GM12878 (cell line): ENCODE measurements around the gene TROAP. TPM values are rescaled to one million over a fixed set of nuclear protein-coding genes. Genes with fewer than 3 reads are reported as not detected.

Experiments used
- ATAC-seq: fragments of 200-7000 bp; cut with Tn5 transposase; 3 replicates; pipeline ENCODE4 v1.9.1; 2020; ENCODE audit warnings: mild to moderate bottlenecking, moderate library complexity
- BruUV-seq: library from RNA; stranded (reverse); fragments of 400-500 nt; replicated peaks from 2 replicates; lab custom pipeline; 2021; lab: Mats Ljungman, UMichigan
- CTCF ChIA-PET: fragments of 300-600 bp; sonication (Branson Sonifier 250); formaldehyde crosslinking; extraction: SDS; loops from one replicate; lab custom pipeline; 2021; ENCODE audit warnings: inconsistent platforms; lab: Yijun Ruan, JAX
- POLR2A ChIA-PET: fragments of 350-600 bp; formaldehyde crosslinking; extraction: SDS; loops from one replicate; lab custom pipeline; 2021; ENCODE audit warnings: inconsistent platforms; lab: Charles Lee
- RAD21 ChIA-PET: fragments of 300-600 bp; sonication (Branson Sonifier 250); formaldehyde crosslinking; loops from one replicate; lab custom pipeline; 2023; ENCODE audit warnings: antibody characterized with exemption; ENCODE audit not compliant: unreplicated experiment; lab: Charles Lee
- SMC1A ChIA-PET: fragments of 300-600 bp; sonication (Branson Sonifier 250); formaldehyde crosslinking; loops from one replicate; lab custom pipeline; 2023; ENCODE audit not compliant: unreplicated experiment, uncharacterized antibody; lab: Charles Lee
- DNase-seq: peaks from one replicate; pipeline ENCODE4 v3.0.0-alpha.2; 2011; ENCODE audit warnings: low read depth, low spot score
- FAIRE-seq: peaks from 3 replicates; lab custom pipeline; 2011; peaks lifted over from hg19 to GRCh38; lab: Jason Lieb, UNC
- H2AFZ ChIP-seq: 2 replicates; pipeline ENCODE4 v1.6.0; 2011; ENCODE audit warnings: low read depth, low read length, control low read depth; ENCODE audit not compliant: control insufficient read depth
- H3K27ac ChIP-seq: 2 replicates; pipeline ENCODE4 v1.5.1; 2011; ENCODE audit warnings: control low read depth; ENCODE audit not compliant: control insufficient read depth, insufficient read depth
- H3K27me3 ChIP-seq, 2 experiments: replicated peaks in 1 of 2; 2 replicates each; pipeline versions ENCODE4 v1.6.0 to v1.6.1; 2011; ENCODE audit warnings: low read length in 1 of 2; ENCODE audit not compliant: control insufficient read depth in 2 of 2, insufficient read depth in 2 of 2
- H3K36me3 ChIP-seq, 2 experiments: 2 replicates each; pipeline ENCODE4 v1.5.1; 2011; ENCODE audit warnings: low read length in 1 of 2; ENCODE audit not compliant: control insufficient read depth in 2 of 2, insufficient read depth in 2 of 2
- H3K4me1 ChIP-seq: 2 replicates; pipeline ENCODE4 v1.6.1; 2011; ENCODE audit warnings: mild to moderate bottlenecking, low read length, moderate library complexity, mixed read lengths; ENCODE audit not compliant: control insufficient read depth, insufficient read depth
- H3K4me2 ChIP-seq: 2 replicates; pipeline ENCODE4 v1.6.0; 2011; ENCODE audit warnings: control low read depth; ENCODE audit not compliant: control insufficient read depth, insufficient read depth
- H3K4me3 ChIP-seq: fragments of 200-600 bp; sonication (generic); 2 replicates; pipeline ENCODE4 v1.5.1; 2016
- H3K79me2 ChIP-seq: 2 replicates; pipeline ENCODE4 v1.6.0; 2011; ENCODE audit warnings: low read length; ENCODE audit not compliant: control insufficient read depth, insufficient read depth
- H3K9ac ChIP-seq: 2 replicates; pipeline ENCODE4 v1.8.0; 2011; ENCODE audit warnings: low read length, control low read depth, mixed read lengths; ENCODE audit not compliant: control insufficient read depth, insufficient read depth
- H3K9me3 ChIP-seq: replicated peaks from 3 replicates; pipeline ENCODE4 v1.5.1; 2011; ENCODE audit warnings: mild to moderate bottlenecking, low read length; ENCODE audit not compliant: control insufficient read depth, insufficient read depth
- H4K20me1 ChIP-seq: 2 replicates; pipeline ENCODE4 v1.6.0; 2011; ENCODE audit not compliant: control insufficient read depth, insufficient read depth
- ATF3 ChIP-seq: IDR thresholded peaks from 2 replicates; pipeline ENCODE4 v1.6.1; 2011; ENCODE audit warnings: low read depth, mild to moderate bottlenecking, low read length, moderate library complexity, borderline replicate concordance; ENCODE audit errors: extremely low read depth
- CBX3 ChIP-seq: fragments of 200-600 bp; sonication (generic); IDR thresholded peaks from 2 replicates; pipeline ENCODE4 v1.6.1; 2016; ENCODE audit warnings: low read depth, borderline replicate concordance
- CHD4 ChIP-seq: fragments of 200-600 bp; sonication (generic); IDR thresholded peaks from 2 replicates; pipeline ENCODE4 v1.6.1; 2016; ENCODE audit warnings: mild to moderate bottlenecking
- CTCF ChIP-seq, 3 experiments: IDR thresholded peaks in 2 of 3; conservative IDR thresholded peaks in 1 of 3; 2 replicates each; pipeline ENCODE4 v1.5.1; 2011; ENCODE audit warnings: low read depth in 3 of 3, low read length in 3 of 3, mild to moderate bottlenecking in 3 of 3, control low read depth in 2 of 3, moderate library complexity in 2 of 3, inconsistent platforms in 1 of 3, mixed read lengths in 1 of 3; ENCODE audit not compliant: control insufficient read depth in 2 of 3, insufficient read depth in 1 of 3; ENCODE audit errors: extremely low read depth in 1 of 3
- EP300 ChIP-seq, 2 experiments: fragments of 150-350 bp in 1 of 2; IDR thresholded peaks; 2 replicates each; pipeline ENCODE4 v1.6.1; 2011 to 2012; ENCODE audit warnings: low read depth in 2 of 2, low read length in 2 of 2, borderline replicate concordance in 1 of 2, improper control_type of control experiment in 1 of 2, inconsistent platforms in 1 of 2; ENCODE audit not compliant: control insufficient read depth in 1 of 2
- FOXM1 ChIP-seq: IDR thresholded peaks from 2 replicates; pipeline ENCODE4 v1.6.1; 2012; ENCODE audit warnings: low read depth, mild to moderate bottlenecking, inconsistent platforms, low read length, moderate library complexity
- GABPA ChIP-seq: IDR thresholded peaks from 2 replicates; pipeline ENCODE4 v1.6.1; 2014; ENCODE audit warnings: antibody characterized with exemption, low read depth, mild to moderate bottlenecking, inconsistent platforms
- KLF5 ChIP-seq: fragments of 450-650 bp; IDR thresholded peaks from 2 replicates; pipeline ENCODE4 v1.6.1; 2014; ENCODE audit warnings: mild to moderate bottlenecking; ENCODE audit not compliant: partially characterized antibody
- MTA2 ChIP-seq: fragments of 450-650 bp; IDR thresholded peaks from 2 replicates; pipeline ENCODE4 v1.6.1; 2016; ENCODE audit warnings: low read depth, mild to moderate bottlenecking, moderate library complexity
- POLR2AphosphoS2 ChIP-seq: IDR thresholded peaks from 2 replicates; pipeline ENCODE4 v1.6.1; 2011; ENCODE audit warnings: low read depth, mild to moderate bottlenecking, low read length, improper control_type of control experiment, moderate library complexity
- TCF3 ChIP-seq: IDR thresholded peaks from 2 replicates; pipeline ENCODE4 v1.6.1; 2012; ENCODE audit warnings: low read depth, mild to moderate bottlenecking, low read length, borderline replicate concordance; ENCODE audit not compliant: insufficient read depth
- ZNF622 ChIP-seq: fragments of 450-650 bp; IDR thresholded peaks from 2 replicates; pipeline ENCODE4 v1.6.1; 2017; ENCODE audit warnings: mild to moderate bottlenecking, inconsistent platforms
- WGBS: methylation state at CpG from one replicate; pipeline ENCODE4 v1.1.6; 2016; ENCODE audit warnings: low lambda C conversion rate; ENCODE audit not compliant: insufficient replicate concordance, insufficient coverage; ENCODE audit errors: missing lambda C conversion rate; 5-methylcytosine and 5-hydroxymethylcytosine counted together
- in situ Hi-C: fragments of 300-500 bp; cut with MboI; formaldehyde crosslinking; loops from 9 replicates; pipeline ENCODE4 v1.14.3; 2018; ENCODE audit warnings: mixed read lengths
- intact Hi-C: fragments of 100-400 bp; cut with micrococcal nuclease; formaldehyde crosslinking; loops from one replicate; pipeline ENCODE4 v1.14.2; 2022; ENCODE audit not compliant: unreplicated experiment
- polyA plus RNA-seq, 11 experiments: library from polyadenylated mRNA; depleted of rRNA in 4 of 11; unstranded in 6 of 11; stranded (reverse) in 5 of 11; fragments of >200 nt; fragmentation: Nextera tagmentation in 4 of 11; fragmentation: Illumina TruSeq in 1 of 11; extraction: Ambion mirVana in 4 of 11; extraction: Trizol in 1 of 11; gene quantifications; 1 replicate in 1 of 11; 2 replicates in 10 of 11; pipeline versions ENCODE4 v1.2.1 to v1.2.3, GENCODE V29; 2011 to 2016; ENCODE audit warnings: inconsistent platforms in 2 of 11, missing spikeins in 2 of 11, low read depth in 1 of 11
- total RNA-seq, 4 experiments: library from RNA; depleted of rRNA in 3 of 4; stranded (reverse); fragments of >200 nt in 3 of 4; fragmentation: Illumina TruSeq in 1 of 4; extraction: Trizol in 1 of 4; gene quantifications; 2 replicates each; pipeline versions ENCODE4 v1.2.1 to v1.2.3, GENCODE V29; 2013 to 2021

Gene TROAP
- total and polyA plus RNA-seq, 10 of the 15 experiments (the other 5 are each of a cell fraction or from before 2014, with no cell fraction given), result 26.8 to 93.7 (median 52.6) TPM

DNA sequence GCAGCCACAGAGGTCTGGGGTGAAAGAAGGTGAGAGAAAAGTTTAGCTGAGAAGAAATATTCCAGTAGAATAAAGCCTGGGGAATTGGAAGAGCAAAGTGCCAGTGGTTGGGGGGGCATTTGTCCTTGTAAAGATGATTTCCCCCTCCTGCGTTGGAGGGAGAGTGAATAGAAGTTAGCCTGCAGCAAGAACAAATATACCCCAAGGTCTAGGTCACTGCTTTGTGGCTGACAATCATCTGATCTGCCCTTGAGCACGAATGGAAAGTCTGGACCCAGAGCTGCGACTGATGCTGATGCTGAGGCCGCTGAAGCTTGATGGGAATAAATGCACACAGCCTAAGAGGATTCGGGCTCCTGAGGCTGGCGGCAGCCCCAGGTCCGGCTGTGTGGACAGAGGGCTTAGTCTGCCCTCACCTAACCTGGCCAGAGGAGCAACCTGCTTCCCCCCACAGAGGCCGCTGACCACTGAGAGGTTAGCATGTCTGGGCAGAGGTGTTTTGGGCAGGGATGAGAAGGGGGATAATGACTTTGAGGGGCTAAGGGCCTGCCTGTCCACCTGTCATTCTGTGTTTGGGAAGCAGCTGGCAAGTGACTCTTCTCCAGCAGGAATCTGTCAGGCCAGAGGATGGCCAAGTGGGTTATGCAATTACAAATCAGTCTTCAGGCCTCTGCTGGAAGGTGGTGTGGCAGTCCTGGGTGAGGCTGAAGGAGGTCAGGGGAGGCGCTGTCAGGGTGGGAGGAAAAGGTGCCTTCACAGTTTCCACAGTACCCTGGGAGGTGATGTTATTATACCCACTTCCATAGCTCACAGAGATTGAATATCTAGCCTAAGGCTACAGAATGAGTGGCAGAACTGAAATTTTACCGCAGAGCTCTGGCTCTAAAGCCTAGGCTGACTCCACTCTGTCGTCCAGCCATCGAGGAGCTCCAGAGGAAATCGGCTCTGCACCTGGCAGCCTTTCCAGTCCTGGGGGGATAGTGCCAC lies 46.5 kb upstream of the TROAP start:
- Histone ChIP-seq H3K4me1 (no peaks in the 10 kb centered on the region), H3K27me3 (no peaks in the 10 kb centered on the region; a peak in 1 of 4 replicates), H3K9ac (no peak overlapping the region), H4K20me1 (no peaks in the 10 kb centered on the region), H3K79me2 (no peaks in the 10 kb centered on the region), H3K36me3 (peaks cover 2 to 8% of the 10 kb centered on the region in 2 experiments; a peak in 3 of 4 replicates), H3K27ac (no peak overlapping the region), H3K9me3 (no peaks in the 10 kb centered on the region), H2AFZ (no peak overlapping the region), H3K4me2 (no peak overlapping the region), H3K4me3 (no peak overlapping the region)
- no TSS peak for BruUV-seq
- CTCF ChIA-PET, result interaction anchor here (1.1 to 2.2 kb wide), 3 partner anchors 13 to 66 kb away, joined by 3 to 8 read pairs (median 3); no protein-coding TSS in a partner anchor
- DNase-seq, result no peak
- no peak for FAIRE-seq
- intact Hi-C loops (no loop called here), in situ Hi-C loops (no loop called here)
- no peak for TF ChIP-seq CHD4
- TF ChIP-seq EP300 (IDR thresholded peaks at IDR 0.05; ENCODE audit: borderline replicate concordance in 1 of 2, control insufficient read depth in 1 of 2, low read depth in 2 of 2, low read length in 2 of 2), result no peak
- TF ChIP-seq ATF3, result no peak
- TF ChIP-seq FOXM1, result no peak
- no peak for TF ChIP-seq MTA2
- no peak for TF ChIP-seq CBX3
- TF ChIP-seq CTCF (IDR thresholded peaks at IDR 0.05 in 2 of 3, conservative IDR thresholded peaks at IDR 0.05 in 1 of 3; ENCODE audit: control insufficient read depth in 2 of 3, extremely low read depth in 1 of 3, insufficient read depth in 1 of 3, low read depth in 3 of 3, low read length in 3 of 3), result no peak
- TF ChIP-seq TCF3, result no peak
- no peak for TF ChIP-seq ZNF622
- TF ChIP-seq POLR2AphosphoS2, result no peak
- TF ChIP-seq KLF5, result no peak
- no peak for TF ChIP-seq GABPA
- SMC1A ChIA-PET, result interaction anchor here (0.7 kb wide), 1 partner anchor 28 kb away, joined by 3 read pairs; no protein-coding TSS in a partner anchor
- ATAC-seq, result no peak; the same call in 2 of the 3 replicates
- POLR2A ChIA-PET, result interaction anchor here (0.6 kb wide), 1 partner anchor 207 kb away, joined by 3 read pairs; no protein-coding TSS in a partner anchor
- RAD21 ChIA-PET, result no interaction called here
- WGBS, result 81% methylated on average over 12 of the region's 13 CpGs
